ENCODE data around the gene MS4A6E. TPM values are rescaled to one million over a fixed set of nuclear protein-coding genes. Genes with fewer than 3 reads are reported as not detected.

MS4A6E gene
- total RNA-seq, 1 experiment from 2014 or later: not detected

DNA sequence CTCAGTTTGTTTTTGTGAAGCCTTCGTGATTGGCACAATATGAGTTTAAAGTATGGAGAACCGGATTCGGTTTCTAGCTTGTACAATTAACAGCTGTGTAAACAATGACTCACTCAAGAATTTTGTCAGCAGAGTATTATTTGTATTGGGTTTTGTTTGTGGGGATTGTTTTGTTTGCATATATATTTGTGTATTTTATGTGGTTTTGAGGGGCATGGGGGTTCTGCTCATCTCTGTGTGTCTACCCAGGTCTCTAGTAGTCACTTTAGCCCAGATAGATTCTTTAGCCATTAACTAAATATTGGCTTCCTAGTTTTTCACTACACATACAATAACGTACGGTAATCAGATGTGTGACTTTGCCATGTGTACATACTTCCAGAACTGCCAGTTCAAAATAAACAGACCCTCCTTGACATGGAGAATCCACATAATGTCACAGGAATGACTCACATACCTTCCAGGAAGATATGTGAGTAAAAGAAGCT, 43.8 kb downstream of the MS4A6E start:
- H3K27ac ChIP-seq: no peak overlapping the region
- intact Hi-C loops (cut with micrococcal nuclease; ENCODE audit: unreplicated experiment): no loop called here
- CTCF ChIA-PET: no interaction called here

GRCh38 chr11:60371386-60371785, 44.3 kb downstream of the MS4A6E start:
- Histone ChIP-seq H3F3A (ENCODE audit: insufficient read depth, low read depth) (no peaks in the 10 kb centered on the region), H3K79me2 (ENCODE audit: low read depth) (no peaks in the 10 kb centered on the region), H3K27me3 (ENCODE audit: insufficient read depth, low read depth) (peaks cover 63% of the 10 kb centered on the region), H3K4me2 (no peak overlapping the region), H3K4me3 (no peak overlapping the region), H3K27ac (no peak overlapping the region), H3K9me2 (ENCODE audit: insufficient read depth) (no peaks in the 10 kb centered on the region), H4K20me1 (ENCODE audit: insufficient read depth) (no peaks in the 10 kb centered on the region; the same call in 1 of the 2 replicates), H3K4me1 (replicated peaks; ENCODE audit: insufficient read depth) (peaks cover 12% of the 10 kb centered on the region; the same call in 1 of the 2 replicates), H3K36me3 (ENCODE audit: low read depth) (no peaks in the 10 kb centered on the region), H2AFZ (no peak overlapping the region), H3K9me3 (ENCODE audit: insufficient read depth, low read depth) (peaks cover 3% of the 10 kb centered on the region; the same call in 1 of the 2 replicates)
- POLR2A ChIA-PET (ENCODE audit: unreplicated experiment): no interaction called here
- BruUV-seq (replicated peaks): no TSS peak
- DNase-seq: no peak
- intact Hi-C loops (cut with micrococcal nuclease; ENCODE audit: unreplicated experiment): no loop called here
- TF ChIP-seq EZH2 (IDR thresholded peaks at IDR 0.05; ENCODE audit: low read depth) (no peak), CTCF (conservative IDR thresholded peaks at IDR 0.05) (no peak)
- CTCF ChIA-PET: no interaction called here

More for the DNA sequence above, 43.8 kb downstream of the MS4A6E start:
- Histone ChIP-seq H3F3A (ENCODE audit: insufficient read depth, low read depth) (no peaks in the 10 kb centered on the region), H3K79me2 (ENCODE audit: low read depth) (no peaks in the 10 kb centered on the region), H3K4me2 (no peak overlapping the region), H4K20me1 (ENCODE audit: insufficient read depth) (no peaks in the 10 kb centered on the region; the same call in 1 of the 2 replicates), H3K9me3 (ENCODE audit: insufficient read depth, low read depth) (peaks cover 3% of the 10 kb centered on the region; the same call in 1 of the 2 replicates), H3K36me3 (ENCODE audit: low read depth) (no peaks in the 10 kb centered on the region), H3K4me1 (replicated peaks; ENCODE audit: insufficient read depth) (peaks cover 12% of the 10 kb centered on the region; the same call in 1 of the 2 replicates), H3K9me2 (ENCODE audit: insufficient read depth) (no peaks in the 10 kb centered on the region), H3K4me3 (no peak overlapping the region), H3K27me3 (ENCODE audit: insufficient read depth, low read depth) (peaks cover 64% of the 10 kb centered on the region), H2AFZ (no peak overlapping the region)
- POLR2A ChIA-PET (ENCODE audit: unreplicated experiment): no interaction called here
- DNase-seq: peak in 1 of 2 experiments; percentile 63
- TF ChIP-seq EZH2 (IDR thresholded peaks at IDR 0.05; ENCODE audit: low read depth) (no peak), CTCF (conservative IDR thresholded peaks at IDR 0.05) (no peak)
- BruUV-seq (replicated peaks): no TSS peak

- Histone ChIP-seq H3K27ac (no peak overlapping the region), H3K36me3 (ENCODE audit: low read depth) (no peaks in the 10 kb centered on the region), H3K9me2 (ENCODE audit: insufficient read depth) (no peaks in the 10 kb centered on the region), H3K4me1 (replicated peaks; ENCODE audit: insufficient read depth) (peaks cover 12% of the 10 kb centered on the region; the same call in 1 of the 2 replicates), H3K9me3 (ENCODE audit: insufficient read depth, low read depth) (peaks cover 3% of the 10 kb centered on the region; the same call in 1 of the 2 replicates), H2AFZ (no peak overlapping the region), H4K20me1 (ENCODE audit: insufficient read depth) (no peaks in the 10 kb centered on the region; the same call in 1 of the 2 replicates), H3F3A (ENCODE audit: insufficient read depth, low read depth) (no peaks in the 10 kb centered on the region), H3K4me3 (no peak overlapping the region), H3K4me2 (no peak overlapping the region), H3K27me3 (ENCODE audit: insufficient read depth, low read depth) (peaks cover 59% of the 10 kb centered on the region), H3K79me2 (ENCODE audit: low read depth) (no peaks in the 10 kb centered on the region)
- ChIA-PET CTCF (no interaction called here), POLR2A (ENCODE audit: unreplicated experiment) (no interaction called here)
- intact Hi-C loops (cut with micrococcal nuclease; ENCODE audit: unreplicated experiment): no loop called here
- BruUV-seq (replicated peaks): no TSS peak
- TF ChIP-seq EZH2 (IDR thresholded peaks at IDR 0.05; ENCODE audit: low read depth): no peak
- no peak for TF ChIP-seq CTCF (conservative IDR thresholded peaks at IDR 0.05)
- no peak for DNase-seq
These were observed 44.8 kb downstream of the MS4A6E start for GRCh38 chr11:60371854-60372253.

Measured in PC-9 (cell line).